Colonic mucosa (tissue), 4 donors: Measurements from ENCODE around the gene MACROD2. TPM values are rescaled to one million over a fixed set of nuclear protein-coding genes. Genes with fewer than 3 reads are reported as not detected.

Experiments
- DNase-seq: peaks from one replicate; pipeline ENCODE4 v3.0.0-alpha.2; 2020
- H3K27ac ChIP-seq: fragments of 200-600 bp; one replicate; pipeline ENCODE4 v1.8.0; 2021
- H3K27me3 ChIP-seq: fragments of 200-600 bp; one replicate; pipeline ENCODE4 v1.8.0; 2021
- H3K36me3 ChIP-seq: fragments of 200-600 bp; one replicate; pipeline ENCODE4 v1.8.0; 2021
- H3K4me1 ChIP-seq: fragments of 200-600 bp; one replicate; pipeline ENCODE4 v1.8.0; 2021; ENCODE audit warnings: mild to moderate bottlenecking
- H3K4me3 ChIP-seq: fragments of 200-600 bp; one replicate; pipeline ENCODE4 v1.8.0; 2021
- H3K9ac ChIP-seq, 2 donors: one replicate each; pipeline ENCODE4 v1.7.0; 2013; ENCODE audit warnings: control low read depth in 2 of 2, low read depth in 2 of 2, low read length in 2 of 2
- H3K9me3 ChIP-seq: fragments of 200-600 bp; one replicate; pipeline ENCODE4 v1.8.0; 2021
- CTCF ChIP-seq: fragments of 200-600 bp; IDR thresholded peaks from one replicate; pipeline ENCODE4 v1.8.0; 2022; ENCODE audit warnings: antibody characterized with exemption, mild to moderate bottlenecking
- intact Hi-C: fragments of 100-400 bp; cut with DNase I; formaldehyde crosslinking; loops from one replicate; pipeline ENCODE4 v1.14.1; 2022
- total RNA-seq, 2 donors: library from RNA; stranded (reverse); fragmentation: NEBNext Ultra II Directional in 1 of 2; extraction: Animal tissue kit (Norgen Biotek cat#: 25700) in 1 of 2; gene quantifications; one replicate each; pipeline ENCODE4 v1.2.1, GENCODE V29; 2021
- donor health status: healthy.
- donor health status: DM: no; HTN: no; CAD: no.
- donor health status: DM: no; HTN: no; CAD: no.

Gene MACROD2
- total RNA-seq, 2 donors from 2014 or later, result 3.2 to 3.3 TPM

GRCh38 chr20:15575255-15575654, 1579.9 kb downstream of the MACROD2 start:
- TF ChIP-seq CTCF, result no peak
- H3K4me3 ChIP-seq, result no peak overlapping the region
- H3K27ac ChIP-seq, result no peak overlapping the region
- no peak overlapping the region for H3K9ac ChIP-seq
- no peaks in the 10 kb centered on the region for H3K27me3 ChIP-seq
- H3K36me3 ChIP-seq, result no peaks in the 10 kb centered on the region
- intact Hi-C loops, result no loop called here
- H3K4me1 ChIP-seq, result no peaks in the 10 kb centered on the region
- no peaks in the 10 kb centered on the region for H3K9me3 ChIP-seq
- no peak for DNase-seq

- H3K36me3 ChIP-seq, result no peaks in the 10 kb centered on the region
- TF ChIP-seq CTCF, result no peak
- intact Hi-C loops, result no loop called here
- H3K4me1 ChIP-seq, result no peaks in the 10 kb centered on the region
- no peak overlapping the region for H3K4me3 ChIP-seq
- no peak overlapping the region for H3K9ac ChIP-seq
- H3K27me3 ChIP-seq, result no peaks in the 10 kb centered on the region
- no peaks in the 10 kb centered on the region for H3K9me3 ChIP-seq
- DNase-seq, result no peak
- H3K27ac ChIP-seq, result no peak overlapping the region
These were observed 1581.1 kb downstream of the MACROD2 start for GRCh38 chr20:15576411-15576810.

GRCh38 chr20:15578113-15578512, 1582.8 kb downstream of the MACROD2 start:
- Histone ChIP-seq H3K9ac (no peak overlapping the region), H3K36me3 (no peaks in the 10 kb centered on the region), H3K27me3 (no peaks in the 10 kb centered on the region), H3K27ac (no peak overlapping the region), H3K4me3 (no peak overlapping the region), H3K9me3 (no peaks in the 10 kb centered on the region), H3K4me1 (no peaks in the 10 kb centered on the region)
- intact Hi-C loops, result no loop called here
- no peak for TF ChIP-seq CTCF
- DNase-seq, result no peak

GRCh38 chr20:15579688-15580087, 1584.4 kb downstream of the MACROD2 start:
- no peak for DNase-seq
- H3K4me3 ChIP-seq, result no peak overlapping the region
- intact Hi-C loops, result no loop called here
- no peaks in the 10 kb centered on the region for H3K27me3 ChIP-seq
- no peaks in the 10 kb centered on the region for H3K9me3 ChIP-seq
- no peak overlapping the region for H3K9ac ChIP-seq
- no peak for TF ChIP-seq CTCF
- H3K36me3 ChIP-seq, result no peaks in the 10 kb centered on the region
- H3K27ac ChIP-seq, result no peak overlapping the region
- no peaks in the 10 kb centered on the region for H3K4me1 ChIP-seq

- H3K27ac ChIP-seq, result no peak overlapping the region
- no peaks in the 10 kb centered on the region for H3K27me3 ChIP-seq
- intact Hi-C loops, result no loop called here
- H3K4me3 ChIP-seq, result no peak overlapping the region
- H3K4me1 ChIP-seq, result no peaks in the 10 kb centered on the region
- no peak for DNase-seq
- H3K9me3 ChIP-seq, result no peaks in the 10 kb centered on the region
- H3K9ac ChIP-seq, result no peak overlapping the region
- no peaks in the 10 kb centered on the region for H3K36me3 ChIP-seq
- no peak for TF ChIP-seq CTCF
These were observed 1586.9 kb downstream of the MACROD2 start for GRCh38 chr20:15582146-15582760.
